Trophoblast cell (in vitro differentiated cells and primary cell): ENCODE measurements around the gene TBC1D22A.

Source experiments
- DNase-seq, 2 donors: peaks; one replicate each; pipeline ENCODE4 v3.0.0-alpha.2; 2016
- H2AFZ ChIP-seq: 2 replicates; pipeline ENCODE4 v1.6.1; 2013; ENCODE audit warnings: low read length, moderate library complexity, mild to moderate bottlenecking; ENCODE audit not compliant: insufficient read depth, poor library complexity
- H2AK5ac ChIP-seq: 2 replicates; pipeline ENCODE4 v1.6.1; 2013; ENCODE audit warnings: mild to moderate bottlenecking, low read length
- H2BK120ac ChIP-seq: 2 replicates; pipeline ENCODE4 v1.6.1; 2013; ENCODE audit warnings: low read length, mild to moderate bottlenecking, moderate library complexity; ENCODE audit not compliant: insufficient read depth, poor library complexity
- H2BK12ac ChIP-seq: 2 replicates; pipeline ENCODE4 v1.6.1; 2013; ENCODE audit warnings: mild to moderate bottlenecking, low read length, moderate library complexity
- H2BK5ac ChIP-seq: 2 replicates; pipeline ENCODE4 v1.6.1; 2013; ENCODE audit warnings: low read length, low read depth, moderate library complexity, mild to moderate bottlenecking; ENCODE audit not compliant: poor library complexity
- H3K14ac ChIP-seq: 2 replicates; pipeline ENCODE4 v1.6.1; 2013; ENCODE audit warnings: mild to moderate bottlenecking, low read length
- H3K18ac ChIP-seq: 2 replicates; pipeline ENCODE4 v1.6.1; 2013; ENCODE audit warnings: mild to moderate bottlenecking, low read length
- H3K23ac ChIP-seq: 2 replicates; pipeline ENCODE4 v1.6.1; 2013; ENCODE audit warnings: low read length
- H3K27ac ChIP-seq: 2 replicates; pipeline ENCODE4 v1.5.1; 2013; ENCODE audit warnings: low read depth, mild to moderate bottlenecking, inconsistent platforms, low read length, moderate library complexity
- H3K27me3 ChIP-seq: 2 replicates; pipeline ENCODE4 v1.6.1; 2013; ENCODE audit warnings: inconsistent platforms, mild to moderate bottlenecking, low read length, moderate library complexity; ENCODE audit not compliant: insufficient read depth
- H3K36me3 ChIP-seq, 2 experiments: 1 replicate in 1 of 2; 2 replicates in 1 of 2; pipeline ENCODE4 v1.6.1; 2013; ENCODE audit warnings: low read length in 2 of 2, mild to moderate bottlenecking in 2 of 2, moderate library complexity in 1 of 2; ENCODE audit not compliant: insufficient read depth in 2 of 2, control insufficient read depth in 1 of 2
- H3K4ac ChIP-seq: 2 replicates; pipeline ENCODE4 v1.6.1; 2013; ENCODE audit warnings: low read depth, mild to moderate bottlenecking, low read length, moderate library complexity
- H3K4me1 ChIP-seq, 2 experiments: 1 replicate in 1 of 2; 2 replicates in 1 of 2; pipeline ENCODE4 v1.6.1; 2013; ENCODE audit warnings: low read length in 2 of 2, mild to moderate bottlenecking in 2 of 2, moderate library complexity in 1 of 2; ENCODE audit not compliant: insufficient read depth in 2 of 2, control insufficient read depth in 1 of 2
- H3K4me2 ChIP-seq: 2 replicates; pipeline ENCODE4 v1.6.1; 2013; ENCODE audit warnings: inconsistent platforms, mild to moderate bottlenecking, low read length, moderate library complexity
- H3K4me3 ChIP-seq: 2 replicates; pipeline ENCODE4 v1.5.1; 2013; ENCODE audit warnings: mild to moderate bottlenecking, low read depth, low read length, inconsistent platforms
- H3K79me1 ChIP-seq: one replicate; pipeline ENCODE4 v1.6.1; 2013; ENCODE audit warnings: low read length
- H3K79me2 ChIP-seq: 2 replicates; pipeline ENCODE4 v1.6.1; 2013; ENCODE audit warnings: low read length, mild to moderate bottlenecking; ENCODE audit not compliant: control insufficient read depth, insufficient read depth, poor library complexity
- H3K9ac ChIP-seq: 2 replicates; pipeline ENCODE4 v1.6.1; 2013; ENCODE audit warnings: mild to moderate bottlenecking, low read length
- H3K9me3 ChIP-seq: 2 replicates; pipeline ENCODE4 v1.6.1; 2013; ENCODE audit warnings: low read depth, mild to moderate bottlenecking, control low read depth, inconsistent platforms, low read length; ENCODE audit not compliant: insufficient read depth
- H4K12ac ChIP-seq: 2 replicates; pipeline ENCODE4 v1.6.1; 2013; ENCODE audit warnings: low read depth, mild to moderate bottlenecking, low read length, moderate library complexity
- H4K8ac ChIP-seq: 2 replicates; pipeline ENCODE4 v1.6.1; 2013; ENCODE audit warnings: low read depth, mild to moderate bottlenecking, low read length, moderate library complexity
- H4K91ac ChIP-seq: one replicate; pipeline ENCODE4 v1.6.1; 2013; ENCODE audit warnings: low read depth, mild to moderate bottlenecking, low read length, moderate library complexity
- WGBS: extraction: QIAGEN DNeasy Blood & Tissue Kit; methylation state at CpG from one replicate; pipeline ENCODE4 v1.1.7; 2013; ENCODE audit warnings: missing lambda C conversion rate; ENCODE audit not compliant: insufficient read length, insufficient coverage; ENCODE audit errors: extremely low coverage; 5-methylcytosine and 5-hydroxymethylcytosine counted together

Gene TBC1D22A

GRCh38 chr22:46803936-46804335 is 41.5 kb downstream of the TBC1D22A start:
- WGBS = no CpG with 5 or more reads among the region's 10 CpGs
- no peak overlapping the region for H4K8ac ChIP-seq
- no peak overlapping the region for H2AFZ ChIP-seq
- no peak overlapping the region for H3K27ac ChIP-seq
- no peaks in the 10 kb centered on the region for H3K27me3 ChIP-seq
- H3K79me1 ChIP-seq = no peaks in the 10 kb centered on the region
- no peak overlapping the region for H2AK5ac ChIP-seq
- H3K18ac ChIP-seq = no peak overlapping the region
- no peak overlapping the region for H3K23ac ChIP-seq
- no peak overlapping the region for H3K4me2 ChIP-seq
- peaks cover 15 to 19% of the 10 kb centered on the region in 2 experiments for H3K36me3 ChIP-seq
- no peak overlapping the region for H2BK5ac ChIP-seq
- no peak overlapping the region for H2BK12ac ChIP-seq
- H3K9me3 ChIP-seq = no peaks in the 10 kb centered on the region
- H4K91ac ChIP-seq = no peak overlapping the region
- H3K9ac ChIP-seq = no peak overlapping the region
- H2BK120ac ChIP-seq = no peak overlapping the region
- no peaks in the 10 kb centered on the region for H3K79me2 ChIP-seq
- H3K4me1 ChIP-seq = no peaks in the 10 kb centered on the region
- H3K14ac ChIP-seq = no peak overlapping the region
- no peak for DNase-seq
- H3K4ac ChIP-seq = no peak overlapping the region
- no peak overlapping the region for H3K4me3 ChIP-seq
- H4K12ac ChIP-seq = no peak overlapping the region

- H3K4ac ChIP-seq = no peak overlapping the region
- H3K9ac ChIP-seq = no peak overlapping the region
- no peak overlapping the region for H2AK5ac ChIP-seq
- H4K12ac ChIP-seq = no peak overlapping the region
- H4K91ac ChIP-seq = no peak overlapping the region
- H3K9me3 ChIP-seq = no peaks in the 10 kb centered on the region
- no peak overlapping the region for H3K18ac ChIP-seq
- no peaks in the 10 kb centered on the region for H3K79me1 ChIP-seq
- H2BK5ac ChIP-seq = no peak overlapping the region
- peaks cover 8 to 9% of the 10 kb centered on the region in 2 experiments for H3K36me3 ChIP-seq
- H3K4me3 ChIP-seq = no peak overlapping the region
- H3K27ac ChIP-seq = no peak overlapping the region
- no peak overlapping the region for H3K4me2 ChIP-seq
- H3K27me3 ChIP-seq = no peaks in the 10 kb centered on the region
- DNase-seq = no peak
- H2AFZ ChIP-seq = no peak overlapping the region
- no peak overlapping the region for H3K14ac ChIP-seq
- no peaks in the 10 kb centered on the region for H3K79me2 ChIP-seq
- no CpG with 5 or more reads among the region's 7 CpGs for WGBS
- H3K4me1 ChIP-seq = no peaks in the 10 kb centered on the region
- no peak overlapping the region for H4K8ac ChIP-seq
- H2BK120ac ChIP-seq = no peak overlapping the region
- H2BK12ac ChIP-seq = no peak overlapping the region
- no peak overlapping the region for H3K23ac ChIP-seq
Observed at GRCh38 chr22:46806794-46807193, 44.3 kb downstream of the TBC1D22A start.

- Histone ChIP-seq H4K12ac (no peak overlapping the region), H3K9ac (peak overlapping the region; percentile 17), H2AK5ac (no peak overlapping the region), H2BK120ac (no peak overlapping the region), H3K9me3 (no peaks in the 10 kb centered on the region), H3K23ac (peak overlapping the region; percentile 5), H3K27me3 (no peaks in the 10 kb centered on the region), H3K14ac (no peak overlapping the region), H2BK5ac (no peak overlapping the region), H3K18ac (no peak overlapping the region), H4K8ac (no peak overlapping the region), H3K36me3 (peaks cover 8% of the 10 kb centered on the region in 2 experiments), H3K27ac (no peak overlapping the region), H3K4me3 (no peak overlapping the region), H3K79me1 (no peaks in the 10 kb centered on the region), H2AFZ (no peak overlapping the region), H3K4ac (no peak overlapping the region), H3K4me2 (no peak overlapping the region), H3K4me1 (no peaks in the 10 kb centered on the region), H2BK12ac (no peak overlapping the region), H3K79me2 (no peaks in the 10 kb centered on the region), H4K91ac (no peak overlapping the region)
- DNase-seq = no peak
- WGBS = no CpG with 5 or more reads among the region's 6 CpGs
Observed at GRCh38 chr22:46807458-46807857, 45.0 kb downstream of the TBC1D22A start.

- WGBS = no CpG with 5 or more reads among the region's 17 CpGs
- H3K4me1 ChIP-seq = peaks cover 5 to 6% of the 10 kb centered on the region in 2 experiments
- no peak overlapping the region for H3K23ac ChIP-seq
- no peak for DNase-seq
- peak overlapping the region; percentile 43 for H4K12ac ChIP-seq
- no peak overlapping the region for H3K4ac ChIP-seq
- no peak overlapping the region for H3K18ac ChIP-seq
- no peak overlapping the region for H3K27ac ChIP-seq
- H2BK120ac ChIP-seq = no peak overlapping the region
- H3K9ac ChIP-seq = no peak overlapping the region
- H3K4me3 ChIP-seq = no peak overlapping the region
- H3K79me1 ChIP-seq = no peaks in the 10 kb centered on the region
- H3K14ac ChIP-seq = no peak overlapping the region
- no peaks in the 10 kb centered on the region for H3K79me2 ChIP-seq
- no peak overlapping the region for H2BK12ac ChIP-seq
- no peak overlapping the region for H3K4me2 ChIP-seq
- no peak overlapping the region for H2BK5ac ChIP-seq
- H3K9me3 ChIP-seq = no peaks in the 10 kb centered on the region
- H2AFZ ChIP-seq = no peak overlapping the region
- no peak overlapping the region for H2AK5ac ChIP-seq
- H4K8ac ChIP-seq = no peak overlapping the region
- H4K91ac ChIP-seq = no peak overlapping the region
- no peaks in the 10 kb centered on the region for H3K27me3 ChIP-seq
- peaks cover 8% of the 10 kb centered on the region in 2 experiments for H3K36me3 ChIP-seq
Observed at GRCh38 chr22:46809153-46809885, 46.9 kb downstream of the TBC1D22A start.
